RWPE2 (cell line): Measurements from ENCODE around the gene CKLF.
A peak's percentile ranks its signal among the peaks of the same experiment; 100 is the strongest.

Source experiments
- ATAC-seq: fragments of 200-7000 bp; cut with Tn5 transposase; 3 replicates; pipeline ENCODE4 v1.9.1; 2021; ENCODE audit warnings: low read depth
- DNase-seq: peaks from one replicate; pipeline ENCODE4 v3.0.0-alpha.2; 2020; ENCODE audit warnings: low spot score
- H3K27ac ChIP-seq: fragments of 450-650 bp; 2 replicates; pipeline ENCODE4 v1.5.1; 2017; ENCODE audit warnings: mild to moderate bottlenecking; ENCODE audit not compliant: poor library complexity, severe bottlenecking
- H3K27me3 ChIP-seq: fragments of 250-450 bp; sonication (Bioruptor Pico); 2 replicates; pipeline ENCODE4 v1.5.1; 2021; ENCODE audit warnings: mild to moderate bottlenecking, moderate library complexity; ENCODE audit not compliant: insufficient read depth, poor library complexity, severe bottlenecking
- H3K36me3 ChIP-seq: fragments of 250-450 bp; sonication (Bioruptor Pico); 2 replicates; pipeline ENCODE4 v1.5.1; 2020; ENCODE audit warnings: low read depth, mild to moderate bottlenecking, moderate library complexity
- H3K4me1 ChIP-seq: fragments of 250-450 bp; sonication (Bioruptor Pico); 2 replicates; pipeline ENCODE4 v1.5.1; 2021; ENCODE audit warnings: mild to moderate bottlenecking, moderate library complexity; ENCODE audit not compliant: insufficient read depth, poor library complexity, severe bottlenecking
- H3K4me3 ChIP-seq: fragments of 250-450 bp; sonication (Bioruptor Pico); 2 replicates; pipeline ENCODE4 v1.5.1; 2021; ENCODE audit warnings: mild to moderate bottlenecking, moderate library complexity; ENCODE audit not compliant: severe bottlenecking
- H3K9me3 ChIP-seq: fragments of 250-450 bp; sonication (Bioruptor Pico); 2 replicates; pipeline ENCODE4 v1.5.1; 2021; ENCODE audit warnings: mild to moderate bottlenecking, moderate library complexity; ENCODE audit not compliant: severe bottlenecking
- TF ChIP-seq, protein P1 (sequence below): fragments of 450-650 bp; IDR thresholded peaks from one replicate; pipeline ENCODE4 v1.5.1; 2017; ENCODE audit warnings: mild to moderate bottlenecking, moderate library complexity; ENCODE audit not compliant: poor library complexity, severe bottlenecking

Gene CKLF

DNA sequence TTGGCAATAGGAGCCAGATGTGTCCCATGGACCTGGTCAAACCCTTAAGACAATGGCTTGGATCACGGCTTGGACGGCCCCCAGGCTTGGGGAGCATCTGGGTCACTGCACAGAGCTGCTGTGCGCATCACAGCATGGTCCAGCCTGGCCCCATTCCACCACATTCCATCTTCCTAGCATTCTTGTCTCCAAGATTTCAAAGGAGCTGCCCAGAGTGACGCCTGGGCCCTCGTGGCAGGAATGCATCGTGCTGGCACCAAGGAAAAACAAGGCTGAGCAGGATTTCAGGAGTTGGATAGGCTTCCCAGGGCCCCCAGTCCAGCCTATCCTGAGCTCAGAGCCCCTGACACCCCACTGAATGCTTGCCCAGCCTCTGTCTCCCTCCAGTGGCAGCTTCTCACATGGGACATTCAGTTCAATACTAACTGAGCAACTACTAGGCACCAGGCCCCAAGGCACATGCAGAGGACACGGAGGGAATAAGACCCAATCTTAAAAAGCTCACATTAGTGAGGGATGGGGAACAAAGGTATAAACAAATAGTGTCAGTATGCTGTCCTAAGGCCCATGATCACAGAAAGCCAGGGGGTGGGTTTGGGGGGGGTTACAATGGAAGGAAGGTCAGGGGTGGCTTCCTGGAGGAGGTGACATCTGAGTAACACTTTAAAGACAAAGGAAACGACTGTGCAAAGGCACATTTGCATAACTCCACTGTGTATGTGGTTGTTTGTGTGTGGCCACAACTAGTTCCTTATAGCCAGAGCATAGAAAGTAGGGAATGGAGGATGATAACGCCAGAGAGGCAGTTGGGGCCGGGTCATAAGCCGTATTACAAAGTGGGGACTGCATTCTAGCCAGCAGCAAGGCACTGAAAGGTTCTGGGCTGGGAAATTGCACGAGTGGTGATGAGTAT, 36.5 kb upstream of the CKLF start:
- peaks cover 46% of the 10 kb centered on the region for H3K4me1 ChIP-seq
- DNase-seq (no peak), ATAC-seq (no peak)
- peak overlapping the region; percentile 88 for H3K27ac ChIP-seq
- no peaks in the 10 kb centered on the region for H3K27me3 ChIP-seq
- TF ChIP-seq, protein P1, sequence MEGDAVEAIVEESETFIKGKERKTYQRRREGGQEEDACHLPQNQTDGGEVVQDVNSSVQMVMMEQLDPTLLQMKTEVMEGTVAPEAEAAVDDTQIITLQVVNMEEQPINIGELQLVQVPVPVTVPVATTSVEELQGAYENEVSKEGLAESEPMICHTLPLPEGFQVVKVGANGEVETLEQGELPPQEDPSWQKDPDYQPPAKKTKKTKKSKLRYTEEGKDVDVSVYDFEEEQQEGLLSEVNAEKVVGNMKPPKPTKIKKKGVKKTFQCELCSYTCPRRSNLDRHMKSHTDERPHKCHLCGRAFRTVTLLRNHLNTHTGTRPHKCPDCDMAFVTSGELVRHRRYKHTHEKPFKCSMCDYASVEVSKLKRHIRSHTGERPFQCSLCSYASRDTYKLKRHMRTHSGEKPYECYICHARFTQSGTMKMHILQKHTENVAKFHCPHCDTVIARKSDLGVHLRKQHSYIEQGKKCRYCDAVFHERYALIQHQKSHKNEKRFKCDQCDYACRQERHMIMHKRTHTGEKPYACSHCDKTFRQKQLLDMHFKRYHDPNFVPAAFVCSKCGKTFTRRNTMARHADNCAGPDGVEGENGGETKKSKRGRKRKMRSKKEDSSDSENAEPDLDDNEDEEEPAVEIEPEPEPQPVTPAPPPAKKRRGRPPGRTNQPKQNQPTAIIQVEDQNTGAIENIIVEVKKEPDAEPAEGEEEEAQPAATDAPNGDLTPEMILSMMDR = peak; percentile 66
- H3K9me3 ChIP-seq = no peaks in the 10 kb centered on the region
- H3K4me3 ChIP-seq = no peak overlapping the region
- peaks cover 14% of the 10 kb centered on the region for H3K36me3 ChIP-seq

DNA sequence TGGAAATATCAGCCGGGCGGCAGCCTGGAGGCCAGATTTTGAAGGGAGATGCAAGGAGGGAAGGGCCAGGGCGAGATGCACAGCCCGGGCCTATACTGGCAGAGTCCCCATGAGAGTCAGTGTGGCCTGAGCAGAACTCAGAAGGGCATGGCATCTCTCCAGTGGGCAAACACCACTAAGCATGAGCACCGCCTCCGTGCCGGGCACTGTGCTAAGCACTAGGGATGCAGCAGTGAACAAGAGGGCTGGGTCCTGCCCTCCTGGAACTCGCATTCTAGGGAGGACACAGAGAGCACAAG, 35.9 kb upstream of the CKLF start:
- TF ChIP-seq, protein P1 = no peak
- DNase-seq (no peak), ATAC-seq (peak; percentile 8)
- H3K27ac ChIP-seq = peak overlapping the region; percentile 88
- H3K27me3 ChIP-seq = no peaks in the 10 kb centered on the region
- no peak overlapping the region for H3K4me3 ChIP-seq
- H3K36me3 ChIP-seq = peaks cover 14% of the 10 kb centered on the region
- no peaks in the 10 kb centered on the region for H3K9me3 ChIP-seq
- H3K4me1 ChIP-seq = peaks cover 42% of the 10 kb centered on the region

DNA sequence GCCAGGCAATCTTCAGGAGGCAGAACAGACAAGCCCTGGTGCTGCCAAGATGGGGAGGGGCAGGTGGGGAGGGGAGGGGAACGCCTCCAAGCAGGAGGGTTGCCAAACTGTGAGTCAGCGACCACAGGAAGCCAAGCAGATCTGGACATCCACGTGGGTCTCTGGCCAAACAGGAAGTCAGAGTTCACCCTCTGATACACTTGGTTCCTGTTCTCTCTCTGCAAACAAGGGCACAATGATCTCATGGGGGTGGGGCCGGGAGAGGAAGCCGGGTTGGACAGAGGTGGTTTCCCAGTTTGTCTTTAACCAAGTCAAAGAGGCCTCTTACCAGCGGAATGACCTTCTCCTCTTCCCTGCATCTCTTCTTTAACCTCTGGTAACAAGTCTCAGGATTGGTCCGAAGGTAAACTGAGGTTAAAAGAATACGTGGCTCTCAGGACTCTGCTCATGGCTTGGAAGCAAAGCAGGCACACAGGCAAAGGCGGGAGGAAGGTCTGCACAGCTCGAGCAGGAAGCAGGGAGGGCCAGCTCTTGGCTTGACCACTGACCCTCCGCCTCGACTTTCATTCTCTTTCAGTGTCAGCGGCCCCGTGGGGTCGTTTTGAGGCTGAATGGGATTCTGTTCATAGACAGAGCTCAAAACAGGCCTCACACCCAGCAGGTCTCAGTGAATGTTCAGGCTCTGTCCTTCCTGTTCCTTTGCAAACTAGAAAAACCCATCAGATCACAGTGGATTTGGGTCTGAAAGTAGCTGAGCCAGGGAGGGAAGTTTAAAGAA, 35.4 kb upstream of the CKLF start:
- Histone ChIP-seq H3K9me3 (no peaks in the 10 kb centered on the region), H3K4me3 (no peak overlapping the region), H3K4me1 (peaks cover 42% of the 10 kb centered on the region), H3K27me3 (no peaks in the 10 kb centered on the region), H3K27ac (peak overlapping the region; percentile 88), H3K36me3 (peaks cover 14% of the 10 kb centered on the region)
- peak; percentile 97 for DNase-seq
- TF ChIP-seq, protein P1 = no peak
- ATAC-seq = peak; percentile 88

- peaks cover 9% of the 10 kb centered on the region for H3K36me3 ChIP-seq
- TF ChIP-seq, protein P1 = no peak
- ATAC-seq (no peak), DNase-seq (no peak)
- no peaks in the 10 kb centered on the region for H3K9me3 ChIP-seq
- peak overlapping the region; percentile 88 for H3K27ac ChIP-seq
- H3K4me3 ChIP-seq = no peak overlapping the region
- no peaks in the 10 kb centered on the region for H3K27me3 ChIP-seq
- H3K4me1 ChIP-seq = peaks cover 42% of the 10 kb centered on the region
Observed at GRCh38 chr16:66517586-66518263, 34.7 kb upstream of the CKLF start.
